Fibroblast of lung (primary cell): ENCODE results near the gene TRIM36.

Experiments
- EZH2 ChIP-seq: IDR thresholded peaks from 2 replicates; pipeline ENCODE4 v1.5.1; 2012; ENCODE audit warnings: low read length, control low read depth, mild to moderate bottlenecking; ENCODE audit errors: missing control alignments
- TF ChIP-seq, protein P1 (sequence below), 2 donors: IDR thresholded peaks in 1 of 2; conservative IDR thresholded peaks in 1 of 2; 1 replicate in 1 of 2; 2 replicates in 1 of 2; pipeline ENCODE4 v1.5.1; 2011 to 2012; ENCODE audit warnings: low read length in 2 of 2, control low read depth in 1 of 2, inconsistent platforms in 1 of 2, low read depth in 1 of 2, mild to moderate bottlenecking in 1 of 2

DNA sequence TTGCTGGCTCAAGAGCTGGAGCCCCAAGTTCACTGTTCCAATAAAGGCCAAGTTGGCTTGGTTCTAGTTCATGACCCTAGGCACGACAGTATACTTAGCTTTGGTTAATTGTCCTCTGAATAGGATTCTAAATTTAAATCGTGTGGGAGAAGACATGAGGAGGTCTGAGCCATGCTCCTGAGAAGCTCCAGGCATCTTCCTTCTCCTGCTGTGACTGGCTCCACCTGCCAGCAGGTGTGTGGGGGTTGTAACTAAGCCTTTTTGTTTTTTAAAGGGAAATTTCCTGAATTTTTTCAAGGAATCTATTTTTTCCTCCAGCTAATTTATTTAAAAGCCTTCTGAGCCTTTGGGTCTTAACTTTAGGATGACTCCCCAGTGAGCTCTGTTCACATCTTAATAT is 20.2 kb upstream of the TRIM36 start:
- TF ChIP-seq, protein P1, sequence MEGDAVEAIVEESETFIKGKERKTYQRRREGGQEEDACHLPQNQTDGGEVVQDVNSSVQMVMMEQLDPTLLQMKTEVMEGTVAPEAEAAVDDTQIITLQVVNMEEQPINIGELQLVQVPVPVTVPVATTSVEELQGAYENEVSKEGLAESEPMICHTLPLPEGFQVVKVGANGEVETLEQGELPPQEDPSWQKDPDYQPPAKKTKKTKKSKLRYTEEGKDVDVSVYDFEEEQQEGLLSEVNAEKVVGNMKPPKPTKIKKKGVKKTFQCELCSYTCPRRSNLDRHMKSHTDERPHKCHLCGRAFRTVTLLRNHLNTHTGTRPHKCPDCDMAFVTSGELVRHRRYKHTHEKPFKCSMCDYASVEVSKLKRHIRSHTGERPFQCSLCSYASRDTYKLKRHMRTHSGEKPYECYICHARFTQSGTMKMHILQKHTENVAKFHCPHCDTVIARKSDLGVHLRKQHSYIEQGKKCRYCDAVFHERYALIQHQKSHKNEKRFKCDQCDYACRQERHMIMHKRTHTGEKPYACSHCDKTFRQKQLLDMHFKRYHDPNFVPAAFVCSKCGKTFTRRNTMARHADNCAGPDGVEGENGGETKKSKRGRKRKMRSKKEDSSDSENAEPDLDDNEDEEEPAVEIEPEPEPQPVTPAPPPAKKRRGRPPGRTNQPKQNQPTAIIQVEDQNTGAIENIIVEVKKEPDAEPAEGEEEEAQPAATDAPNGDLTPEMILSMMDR (conservative IDR thresholded peaks at IDR 0.05 in 1 of 2, IDR thresholded peaks at IDR 0.05 in 1 of 2; ENCODE audit: low read depth in 1 of 2, low read length in 2 of 2): no peak
- TF ChIP-seq EZH2: no peak
